Thymus (tissue), 11 donors: Measurements from ENCODE around the gene TMEM17. TPM values are rescaled to one million over a fixed set of nuclear protein-coding genes. Genes with fewer than 3 reads are reported as not detected.
"Not testable (repeated sequence)": the region's sequence is repeated elsewhere in the genome, so short reads cannot be mapped to it uniquely, and the experiment has no call there.

Experiments
- DNase-seq, 9 donors: peaks; one replicate each; pipeline ENCODE4 v3.0.0-alpha.2; 2013; ENCODE audit warnings: low spot score in 9 of 9, low read depth in 6 of 9, missing footprints in 1 of 9
- H3K27ac ChIP-seq, 2 donors: one replicate each; pipeline ENCODE4 v1.5.1; 2013; ENCODE audit warnings: control low read depth in 1 of 2, low read depth in 1 of 2, low read length in 1 of 2, mild to moderate bottlenecking in 1 of 2, moderate library complexity in 1 of 2
- H3K27me3 ChIP-seq, 2 donors: one replicate each; pipeline ENCODE4 v1.5.1; 2013; ENCODE audit warnings: low read length in 1 of 2; ENCODE audit not compliant: control insufficient read depth in 2 of 2, insufficient read depth in 1 of 2
- H3K36me3 ChIP-seq, 2 donors: one replicate each; pipeline ENCODE4 v1.5.1; 2013; ENCODE audit warnings: low read length in 1 of 2, mild to moderate bottlenecking in 1 of 2, moderate library complexity in 1 of 2; ENCODE audit not compliant: control insufficient read depth in 2 of 2, insufficient read depth in 2 of 2
- H3K4me1 ChIP-seq, 2 donors: one replicate each; pipeline ENCODE4 v1.5.1; 2013; ENCODE audit warnings: low read length in 2 of 2; ENCODE audit not compliant: control insufficient read depth in 2 of 2, insufficient read depth in 2 of 2
- H3K4me3 ChIP-seq, 2 donors: one replicate each; pipeline ENCODE4 v1.5.1; 2013; ENCODE audit warnings: low read length in 2 of 2, control low read depth in 1 of 2, mild to moderate bottlenecking in 1 of 2
- H3K9me3 ChIP-seq, 2 donors: one replicate each; pipeline ENCODE4 v1.5.1; 2013; ENCODE audit warnings: low read length in 1 of 2, mild to moderate bottlenecking in 1 of 2; ENCODE audit not compliant: control insufficient read depth in 2 of 2, insufficient read depth in 1 of 2
- WGBS: extraction: QIAGEN DNeasy Blood & Tissue Kit; methylation state at CpG from one replicate; pipeline ENCODE4 v1.1.7; 2013; 5-methylcytosine and 5-hydroxymethylcytosine counted together
- polyA plus RNA-seq: library from polyadenylated mRNA; stranded (reverse); fragments of 200-250 nt; gene quantifications from one replicate; pipeline ENCODE4 v1.2.3, GENCODE V29; 2013
- total RNA-seq: library from RNA; stranded (reverse); fragments of 120-200 nt; gene quantifications from one replicate; pipeline ENCODE4 v1.2.4, GENCODE V29; 2013
- donor health status: healthy.

TMEM17 gene
- total and polyA plus RNA-seq, 2 donors: 1.0 to 1.9 TPM

- no peaks in the 10 kb centered on the region for H3K36me3 ChIP-seq
- H3K4me3 ChIP-seq: no peak overlapping the region
- no peaks in the 10 kb centered on the region for H3K27me3 ChIP-seq
- peaks cover 0 to 8% of the 10 kb centered on the region in 2 donors for H3K9me3 ChIP-seq
- DNase-seq: no peak
- H3K27ac ChIP-seq: no peak overlapping the region
- no peaks in the 10 kb centered on the region for H3K4me1 ChIP-seq
- 98% methylated on average over 8 of the region's 8 CpGs for WGBS
Measured at GRCh38 chr2:62537814-62538213, 31.8 kb upstream of the TMEM17 start.

GRCh38 chr2:62536873-62537547 is 31.0 kb upstream of the TMEM17 start:
- Histone ChIP-seq H3K36me3 (no peaks in the 10 kb centered on the region), H3K4me1 (no peaks in the 10 kb centered on the region), H3K9me3 (peaks cover 0 to 8% of the 10 kb centered on the region in 2 donors), H3K27me3 (no peaks in the 10 kb centered on the region), H3K4me3 (no peak overlapping the region), H3K27ac (no peak overlapping the region)
- WGBS: 92% methylated on average over 7 of the region's 7 CpGs
- no peak for DNase-seq

GRCh38 chr2:62535521-62535920 is 29.5 kb upstream of the TMEM17 start:
- DNase-seq, H3K27me3 ChIP-seq, H3K4me3 ChIP-seq, H3K27ac ChIP-seq, H3K36me3 ChIP-seq, H3K4me1 ChIP-seq, H3K9me3 ChIP-seq: not testable (repeated sequence)
- 87% methylated on average over 3 of the region's 3 CpGs for WGBS

- H3K9me3 ChIP-seq: peaks cover 0 to 8% of the 10 kb centered on the region in 2 donors
- H3K36me3 ChIP-seq: no peaks in the 10 kb centered on the region
- DNase-seq: no peak
- no peak overlapping the region for H3K27ac ChIP-seq
- H3K4me1 ChIP-seq: no peaks in the 10 kb centered on the region
- H3K4me3 ChIP-seq: no peak overlapping the region
- 95% methylated on average over 7 of the region's 7 CpGs for WGBS
- no peaks in the 10 kb centered on the region for H3K27me3 ChIP-seq
Measured at GRCh38 chr2:62531594-62531993, 25.6 kb upstream of the TMEM17 start.

GRCh38 chr2:62529758-62530157 is 23.8 kb upstream of the TMEM17 start:
- no peak for DNase-seq

GRCh38 chr2:62527478-62528210 is 21.6 kb upstream of the TMEM17 start:
- Histone ChIP-seq H3K27ac (no peak overlapping the region), H3K4me1 (no peaks in the 10 kb centered on the region), H3K4me3 (no peak overlapping the region), H3K9me3 (no peaks in the 10 kb centered on the region), H3K27me3 (no peaks in the 10 kb centered on the region), H3K36me3 (no peaks in the 10 kb centered on the region)
- DNase-seq: no peak
- 87% methylated on average over 3 of the region's 3 CpGs for WGBS

More at GRCh38 chr2:62529758-62530157, 23.8 kb upstream of the TMEM17 start:
- Histone ChIP-seq H3K36me3 (no peaks in the 10 kb centered on the region), H3K27ac (no peak overlapping the region), H3K9me3 (peaks cover 0 to 5% of the 10 kb centered on the region in 2 donors), H3K4me3 (no peak overlapping the region), H3K27me3 (no peaks in the 10 kb centered on the region), H3K4me1 (no peaks in the 10 kb centered on the region)

GRCh38 chr2:62526531-62527381 is 20.8 kb upstream of the TMEM17 start:
- Histone ChIP-seq H3K36me3 (no peaks in the 10 kb centered on the region), H3K27ac (no peak overlapping the region), H3K9me3 (peaks cover 0 to 1% of the 10 kb centered on the region in 2 donors), H3K4me1 (no peaks in the 10 kb centered on the region), H3K4me3 (no peak overlapping the region), H3K27me3 (no peaks in the 10 kb centered on the region)
- WGBS: 82% methylated on average over 10 of the region's 10 CpGs
- DNase-seq: no peak

GRCh38 chr2:62525549-62526269 is 19.7 kb upstream of the TMEM17 start:
- DNase-seq: no peak
- H3K4me3 ChIP-seq: no peak overlapping the region
- peaks cover 0 to 8% of the 10 kb centered on the region in 2 donors for H3K9me3 ChIP-seq
- no peak overlapping the region for H3K27ac ChIP-seq
- H3K4me1 ChIP-seq: no peaks in the 10 kb centered on the region
- no peaks in the 10 kb centered on the region for H3K27me3 ChIP-seq
- no peaks in the 10 kb centered on the region for H3K36me3 ChIP-seq
